Ramos (cell line): ENCODE results near the gene C1QL4.
"Not testable (repeated sequence)": the region's sequence is repeated elsewhere in the genome, so short reads cannot be mapped to it uniquely, and the experiment has no call there.

Source experiments
- in situ Hi-C: fragments of 300-500 bp; cut with MboI; formaldehyde crosslinking; loops from one replicate; pipeline ENCODE4 v1.14.3; 2022; ENCODE audit warnings: low sequenced_read_pairs; ENCODE audit not compliant: unreplicated experiment

C1QL4 gene

GRCh38 chr12:49314811-49315210 lies 22.2 kb downstream of the C1QL4 start:
- in situ Hi-C loops: no loop called here

DNA sequence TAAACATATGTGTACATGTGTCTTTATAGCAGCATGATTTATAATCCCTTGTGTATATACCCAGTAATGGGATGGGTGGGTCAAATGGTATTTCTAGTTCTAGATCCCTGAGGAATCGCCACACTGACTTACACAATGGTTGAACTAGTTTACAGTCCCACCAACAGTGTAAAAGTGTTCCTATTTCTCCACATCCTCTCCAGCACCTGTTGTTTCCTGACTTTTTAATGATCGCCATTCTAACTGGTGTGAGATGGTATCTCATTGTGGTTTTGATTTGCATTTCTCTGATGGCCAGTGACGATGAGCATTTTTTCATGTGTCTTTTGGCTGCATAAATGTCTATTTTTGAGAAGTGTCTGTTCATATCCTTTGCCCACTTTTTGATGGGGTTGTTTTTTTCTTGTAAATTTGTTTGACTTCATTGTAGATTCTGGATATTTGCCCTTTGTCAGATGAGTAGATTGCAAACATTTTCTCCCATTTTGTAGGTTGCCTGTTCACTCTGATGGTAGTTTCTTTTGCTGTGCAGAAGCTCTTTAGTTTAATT lies 26.5 kb downstream of the C1QL4 start:
- in situ Hi-C loops: not testable (repeated sequence)

GRCh38 chr12:49309386-49309785 lies 27.6 kb downstream of the C1QL4 start:
- in situ Hi-C loops: no loop called here

DNA sequence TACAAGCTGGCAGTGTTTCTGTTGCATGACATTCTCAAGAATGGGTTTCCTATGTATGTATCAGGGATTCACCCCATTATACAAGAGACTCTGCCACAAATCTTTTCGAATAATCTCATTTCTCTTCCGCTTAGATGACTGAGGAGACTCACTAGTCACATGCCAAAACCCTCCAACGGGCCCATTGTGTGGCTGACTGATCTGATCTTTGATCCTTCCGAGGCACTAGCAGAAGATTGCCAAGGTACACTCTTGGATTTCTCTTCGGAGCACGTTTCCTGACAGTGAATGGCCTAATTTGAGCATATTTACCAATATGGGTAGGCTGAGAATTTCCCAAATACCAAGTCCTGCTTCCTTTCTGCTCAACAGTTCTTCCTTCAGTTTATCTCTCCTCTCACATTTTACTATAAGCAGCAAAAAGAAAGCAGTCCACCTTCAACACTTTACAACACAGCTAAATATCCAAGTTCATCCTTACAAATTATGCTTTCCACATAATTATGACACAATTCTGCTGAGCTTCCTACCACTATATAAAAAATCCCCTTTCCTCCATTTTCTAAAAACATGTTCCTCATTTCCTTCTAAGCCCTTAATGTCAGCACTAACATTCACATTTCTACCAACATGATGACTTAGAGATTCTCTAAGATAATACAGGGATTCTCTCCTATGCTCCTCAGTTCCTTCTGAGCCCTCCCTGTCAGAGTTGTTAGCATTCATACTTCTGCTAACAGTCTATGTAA lies 31.1 kb downstream of the C1QL4 start:
- in situ Hi-C loops: no loop called here

DNA sequence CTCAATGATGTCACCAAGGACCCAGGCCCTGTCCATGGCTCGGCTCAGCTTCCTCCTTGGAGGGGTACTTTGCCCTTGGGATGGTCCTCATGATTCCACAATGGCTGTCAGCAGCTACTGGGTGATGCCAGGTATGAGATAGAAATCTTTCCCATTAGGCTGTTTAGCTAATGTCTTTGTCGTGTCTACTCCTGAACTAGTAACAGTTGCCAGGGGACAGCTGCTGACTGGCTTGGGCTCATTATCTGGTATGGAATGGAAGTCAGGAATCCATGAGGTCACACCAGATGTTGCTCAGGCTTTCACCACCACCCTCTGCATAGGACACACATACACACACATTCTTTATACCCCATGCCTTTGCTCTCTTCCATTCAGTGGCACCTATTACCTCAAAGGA lies 32.8 kb downstream of the C1QL4 start:
- in situ Hi-C loops: no loop called here

DNA sequence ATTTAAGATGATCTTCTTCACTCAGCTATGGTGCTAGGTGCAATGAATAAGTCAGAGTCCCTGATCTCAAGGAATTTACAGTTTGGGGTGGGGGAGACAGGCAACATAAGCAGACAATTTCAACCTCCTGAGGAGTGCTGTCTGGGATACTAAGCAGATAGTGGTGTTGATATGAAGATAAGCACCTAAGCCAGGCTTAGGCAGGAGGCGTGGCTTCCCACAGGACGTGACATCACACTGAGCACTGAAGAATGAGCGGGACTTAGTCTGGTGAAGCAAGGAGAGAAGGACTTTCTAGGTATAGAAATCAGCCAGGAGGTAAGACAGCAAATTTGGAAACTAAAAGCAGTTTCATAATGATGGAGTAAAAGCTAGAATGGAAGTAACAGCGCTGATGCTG lies 35.2 kb downstream of the C1QL4 start:
- in situ Hi-C loops: no loop called here

DNA sequence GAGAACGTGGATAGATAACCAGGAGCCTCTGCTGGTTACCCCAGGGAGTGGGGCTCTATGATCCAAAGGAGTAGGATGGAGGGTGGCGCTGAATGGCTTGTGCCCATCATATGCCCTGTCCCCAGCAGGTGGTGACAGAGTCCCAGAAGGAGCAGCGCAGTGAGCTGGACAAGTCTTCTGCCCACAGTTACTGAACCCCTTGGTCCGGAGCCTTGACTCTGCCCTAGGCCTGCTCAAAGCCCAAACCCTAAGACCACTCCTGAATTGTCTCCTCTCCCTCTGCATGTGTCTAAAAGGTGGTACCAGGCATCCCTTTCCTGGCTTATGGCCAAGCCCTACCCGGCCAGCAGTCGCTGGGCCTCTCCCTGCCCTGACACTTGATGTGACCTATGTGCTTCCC lies 38.8 kb downstream of the C1QL4 start:
- in situ Hi-C loops: loop anchor here (10.0 kb wide), 1 partner anchor 217 kb away; no protein-coding TSS in a partner anchor

- in situ Hi-C loops: loop anchor here (10.0 kb wide), 1 partner anchor 217 kb away; no protein-coding TSS in a partner anchor
These were observed 39.3 kb downstream of the C1QL4 start for GRCh38 chr12:49297695-49298060.

- in situ Hi-C loops: loop anchor here (10.0 kb wide), 1 partner anchor 218 kb away; no protein-coding TSS in a partner anchor
These were observed 39.9 kb downstream of the C1QL4 start for GRCh38 chr12:49296836-49297694.

DNA sequence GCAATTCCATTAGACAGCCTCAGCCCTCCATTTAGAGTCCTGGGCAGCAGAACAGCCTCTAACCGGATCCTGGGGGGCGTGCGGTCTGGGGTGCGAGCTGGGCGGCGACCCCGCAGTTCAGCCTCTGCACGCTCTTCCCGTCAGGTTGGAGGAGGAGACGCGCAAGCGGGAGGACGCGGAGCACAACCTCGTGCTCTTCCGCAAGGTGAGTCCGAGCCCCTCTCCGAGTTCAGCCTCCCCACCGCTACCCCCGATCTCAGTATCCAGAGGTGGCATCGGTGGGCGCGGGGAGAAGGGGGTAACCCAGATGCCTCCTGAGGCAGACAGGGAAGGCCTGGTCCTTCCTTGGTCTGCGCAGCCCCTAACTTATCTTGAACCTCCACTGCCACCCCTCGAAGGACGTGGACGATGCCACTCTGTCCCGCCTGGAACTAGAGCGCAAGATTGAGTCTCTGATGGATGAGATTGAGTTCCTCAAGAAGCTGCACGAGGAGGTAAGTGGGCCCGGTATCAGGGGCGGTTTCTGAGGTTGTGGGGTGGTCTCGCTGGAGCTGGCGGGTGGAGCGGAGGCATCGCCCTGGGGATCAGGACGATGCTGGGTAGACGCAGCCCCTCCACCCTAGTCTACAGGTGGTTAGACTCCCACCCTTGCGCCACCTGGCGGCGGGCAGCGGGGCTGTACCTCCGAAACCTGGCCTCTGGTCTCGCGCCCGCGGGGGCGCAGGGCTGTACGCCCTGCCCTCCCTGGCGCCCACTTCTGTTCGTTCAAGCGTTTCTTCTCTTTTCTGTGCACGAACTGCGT lies 40.8 kb downstream of the C1QL4 start:
- in situ Hi-C loops: loop anchor here (10.0 kb wide), 1 partner anchor 219 kb away; no protein-coding TSS in a partner anchor

DNA sequence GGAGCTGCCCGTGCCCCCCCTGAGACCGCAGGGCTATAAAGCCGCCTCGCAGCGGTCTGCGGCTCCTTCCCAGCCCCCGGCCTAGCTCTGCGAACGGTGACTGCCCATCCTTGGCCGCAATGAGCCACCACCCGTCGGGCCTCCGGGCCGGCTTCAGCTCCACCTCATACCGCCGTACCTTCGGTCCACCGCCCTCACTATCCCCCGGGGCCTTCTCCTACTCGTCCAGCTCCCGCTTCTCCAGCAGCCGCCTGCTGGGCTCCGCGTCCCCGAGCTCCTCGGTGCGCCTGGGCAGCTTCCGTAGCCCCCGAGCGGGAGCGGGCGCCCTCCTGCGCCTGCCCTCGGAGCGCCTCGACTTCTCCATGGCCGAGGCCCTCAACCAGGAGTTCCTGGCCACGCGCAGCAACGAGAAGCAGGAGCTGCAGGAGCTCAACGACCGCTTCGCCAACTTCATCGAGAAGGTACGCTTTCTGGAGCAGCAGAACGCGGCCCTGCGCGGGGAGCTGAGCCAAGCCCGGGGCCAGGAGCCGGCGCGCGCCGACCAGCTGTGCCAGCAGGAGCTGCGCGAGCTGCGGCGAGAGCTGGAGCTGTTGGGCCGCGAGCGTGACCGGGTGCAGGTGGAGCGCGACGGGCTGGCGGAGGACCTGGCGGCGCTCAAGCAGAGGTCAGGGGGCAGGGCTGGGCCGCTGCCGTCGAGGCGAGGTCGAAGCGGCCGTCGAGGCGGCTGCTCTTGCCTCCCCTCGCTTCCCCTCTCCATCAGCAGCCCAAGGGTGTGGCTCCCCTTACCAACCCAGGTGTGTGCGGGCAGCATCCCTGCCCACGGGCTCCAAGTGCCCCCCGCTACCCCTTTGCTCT lies 41.7 kb downstream of the C1QL4 start, which contains the start of gene PRPH:
Gene PRPH, plus strand, starts transcription at position 66 of the 855 bp plus-strand sequence. Its CDS starts 54 bp downstream, at position 120.
- in situ Hi-C loops: loop anchor here (10.0 kb wide), 1 partner anchor 219 kb away; no protein-coding TSS in a partner anchor

DNA sequence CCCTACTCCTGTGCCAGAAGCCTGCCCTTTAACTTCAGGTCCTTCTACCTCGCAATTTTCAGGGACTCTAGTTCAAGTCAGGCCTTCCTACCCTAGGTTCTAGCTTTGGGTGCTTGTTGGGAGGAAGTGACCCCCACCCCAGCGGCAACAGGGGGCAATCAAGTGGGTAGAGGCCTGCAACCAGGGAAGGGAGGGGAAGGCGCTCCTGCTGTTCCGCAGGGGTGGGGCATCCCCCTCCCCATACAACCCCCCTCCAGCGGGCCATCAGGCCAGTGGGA lies 42.2 kb downstream of the C1QL4 start:
- in situ Hi-C loops: loop anchor here (10.0 kb wide), 1 partner anchor 220 kb away; no protein-coding TSS in a partner anchor

- in situ Hi-C loops: loop anchor here (10.0 kb wide), 1 partner anchor 221 kb away; no protein-coding TSS in a partner anchor
These were observed 42.7 kb downstream of the C1QL4 start for GRCh38 chr12:49294086-49294803.

GRCh38 chr12:49293056-49293956 lies 43.7 kb downstream of the C1QL4 start:
- in situ Hi-C loops: loop anchor here (10.0 kb wide), 1 partner anchor 221 kb away; no protein-coding TSS in a partner anchor

GRCh38 chr12:49292729-49293055 lies 44.3 kb downstream of the C1QL4 start:
- in situ Hi-C loops: loop anchor here (10.0 kb wide), 1 partner anchor 222 kb away; no protein-coding TSS in a partner anchor

DNA sequence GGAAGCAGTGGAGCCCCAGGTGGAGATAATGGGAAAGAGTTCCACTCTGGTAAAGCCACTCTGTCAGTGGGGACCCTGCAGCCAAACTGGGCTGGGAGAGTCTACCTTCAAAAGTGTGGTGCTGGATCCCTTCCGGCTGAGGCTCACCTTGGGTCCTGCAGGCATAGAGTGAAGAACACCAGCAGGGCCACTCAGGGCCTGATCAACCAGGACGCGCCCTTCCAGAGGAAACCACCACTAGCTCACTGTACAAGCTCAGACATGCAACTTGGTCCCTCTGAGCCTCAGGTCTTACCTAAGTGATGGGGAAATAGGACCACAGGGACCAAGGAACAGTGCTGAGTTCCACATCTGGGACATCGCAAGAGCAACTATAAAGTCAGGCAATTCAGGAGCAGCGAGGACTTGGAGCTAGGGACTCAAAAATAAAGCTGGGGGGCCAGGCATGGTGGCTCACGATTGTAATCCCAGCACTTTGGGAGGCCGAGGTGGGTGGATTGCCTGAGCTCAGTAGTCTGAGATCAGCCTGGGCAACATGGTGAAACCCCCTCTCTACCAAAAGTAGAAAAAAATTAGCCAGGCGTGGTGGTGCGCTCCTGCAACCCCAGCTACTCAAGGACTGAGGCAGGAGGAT lies 47.9 kb downstream of the C1QL4 start:
- in situ Hi-C loops: loop anchor here (5.0 kb wide), 1 partner anchor 48 kb away; the partner anchor contains the start of gene C1QL4

GRCh38 chr12:49288412-49288853 lies 48.6 kb downstream of the C1QL4 start:
- in situ Hi-C loops: loop anchor here (5.0 kb wide), 1 partner anchor 49 kb away; the partner anchor contains the start of gene C1QL4
